Neural progenitor cell (in vitro differentiated cells): ENCODE data around the gene CEP131. TPM values are rescaled to one million over a fixed set of nuclear protein-coding genes. Genes with fewer than 3 reads are reported as not detected.

Source experiments
- DNase-seq: peaks from one replicate; pipeline ENCODE4 v3.0.0-alpha.2; 2016; ENCODE audit warnings: low spot score
- H2AFZ ChIP-seq: fragments of 200-600 bp; sonication (generic); replicated peaks from 2 replicates; pipeline ENCODE4 v1.6.1; 2016; ENCODE audit warnings: antibody characterized with exemption
- H3F3A ChIP-seq: fragments of 200-600 bp; sonication (generic); 2 replicates; pipeline ENCODE4 v1.6.1; 2016; ENCODE audit warnings: antibody characterized with exemption, low read depth
- H3K27ac ChIP-seq: fragments of 200-600 bp; sonication (generic); 2 replicates; pipeline ENCODE4 v1.5.1; 2016; ENCODE audit warnings: mild to moderate bottlenecking
- H3K27me3 ChIP-seq: fragments of 200-600 bp; sonication (generic); 2 replicates; pipeline ENCODE4 v1.6.1; 2016; ENCODE audit warnings: mild to moderate bottlenecking, moderate library complexity
- H3K36me3 ChIP-seq: fragments of 200-600 bp; sonication (generic); 2 replicates; pipeline ENCODE4 v1.5.1; 2016
- H3K4me1 ChIP-seq: fragments of 200-600 bp; sonication (generic); 2 replicates; pipeline ENCODE4 v1.6.1; 2016; ENCODE audit warnings: mixed run types
- H3K4me2 ChIP-seq: fragments of 200-600 bp; sonication (generic); 2 replicates; pipeline ENCODE4 v1.6.1; 2016
- H3K4me3 ChIP-seq: fragments of 200-600 bp; sonication (generic); 2 replicates; pipeline ENCODE4 v1.5.1; 2016
- H3K79me2 ChIP-seq: fragments of 200-600 bp; sonication (generic); 2 replicates; pipeline ENCODE4 v1.6.1; 2016; ENCODE audit warnings: low read depth
- H3K9ac ChIP-seq: fragments of 200-600 bp; sonication (generic); 2 replicates; pipeline ENCODE4 v1.6.1; 2016
- H3K9me3 ChIP-seq: fragments of 200-600 bp; sonication (generic); 2 replicates; pipeline ENCODE4 v1.5.1; 2016; ENCODE audit warnings: low read depth
- H4K20me1 ChIP-seq: fragments of 200-600 bp; sonication (generic); 2 replicates; pipeline ENCODE4 v1.6.1; 2016; ENCODE audit warnings: low read depth
- H3K27ac Mint-ChIP-seq: 3 replicates; pipeline ENCODE4 v1.8.0; 2021; ENCODE audit warnings: mixed read lengths
- H3K27me3 Mint-ChIP-seq: 2 replicates; pipeline ENCODE4 v1.8.0; 2022; ENCODE audit warnings: low read depth, mild to moderate bottlenecking, inconsistent platforms, moderate library complexity, mixed read lengths; ENCODE audit not compliant: insufficient read depth
- H3K36me3 Mint-ChIP-seq: 3 replicates; pipeline ENCODE4 v1.8.0; 2021; ENCODE audit warnings: mixed read lengths
- H3K4me1 Mint-ChIP-seq: 3 replicates; pipeline ENCODE4 v1.8.0; 2021; ENCODE audit warnings: mixed read lengths
- H3K4me3 Mint-ChIP-seq: 3 replicates; pipeline ENCODE4 v1.8.0; 2021; ENCODE audit warnings: mild to moderate bottlenecking, moderate library complexity, mixed read lengths
- H3K9me3 Mint-ChIP-seq: 3 replicates; pipeline ENCODE4 v1.8.0; 2020; ENCODE audit warnings: mixed read lengths
- EZH2 ChIP-seq: fragments of 200-600 bp; sonication (generic); IDR thresholded peaks from 2 replicates; pipeline ENCODE4 v1.6.1; 2017; ENCODE audit warnings: antibody characterized with exemption, mild to moderate bottlenecking, moderate library complexity
- EZH2phosphoT487 ChIP-seq: fragments of 200-600 bp; sonication (generic); IDR thresholded peaks from 2 replicates; pipeline ENCODE4 v1.6.1; 2017; ENCODE audit warnings: antibody characterized with exemption
- total RNA-seq: library from RNA; depleted of rRNA; stranded (reverse); fragments of >200 nt; gene quantifications from 2 replicates; pipeline ENCODE4 v1.2.3, GENCODE V29; 2015; ENCODE audit warnings: low replicate concordance
- TF ChIP-seq, protein P1 (sequence below): fragments of 200-600 bp; sonication (generic); IDR thresholded peaks from 2 replicates; pipeline ENCODE4 v1.5.1; 2017; ENCODE audit warnings: antibody characterized with exemption, mild to moderate bottlenecking

CEP131 gene
- total RNA-seq, 1 donor from 2014 or later, result 7.7 TPM

DNA sequence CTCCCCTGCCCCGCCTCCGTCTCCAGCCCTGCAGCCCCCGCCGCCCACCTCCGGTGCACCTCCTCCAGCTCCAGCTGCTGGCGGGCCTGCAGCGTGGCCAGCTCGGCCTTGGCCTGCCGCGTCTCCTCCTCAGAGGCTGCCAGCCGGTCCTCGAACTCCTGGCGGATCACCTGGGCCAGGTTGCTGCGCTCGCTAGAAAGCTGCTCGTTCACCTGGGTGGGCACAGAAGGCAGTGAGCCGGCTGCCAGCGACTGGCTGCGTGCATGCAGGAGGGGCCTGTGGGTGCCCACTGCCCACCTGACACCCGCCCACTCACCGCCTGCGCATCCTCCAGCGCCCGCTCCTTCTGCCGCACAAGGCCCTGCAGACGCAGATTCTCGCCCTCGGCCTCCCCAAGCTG is 32.2 kb downstream of the CEP131 start:
- Histone ChIP-seq H3K4me3 (no peak overlapping the region), H3K9me3 (no peaks in the 10 kb centered on the region), H3K9ac (no peak overlapping the region), H3K27ac (no peak overlapping the region), H3F3A (no peaks in the 10 kb centered on the region), H2AFZ (no peak overlapping the region), H4K20me1 (no peaks in the 10 kb centered on the region), H3K79me2 (no peaks in the 10 kb centered on the region), H3K36me3 (no peaks in the 10 kb centered on the region), H3K27me3 (no peaks in the 10 kb centered on the region), H3K4me2 (no peak overlapping the region), H3K4me1 (no peaks in the 10 kb centered on the region)
- Mint-ChIP-seq H3K36me3 (no peaks in the 10 kb centered on the region), H3K27ac (no peak overlapping the region), H3K27me3 (peaks cover 7% of the 10 kb centered on the region), H3K4me1 (no peaks in the 10 kb centered on the region), H3K4me3 (no peak overlapping the region), H3K9me3 (no peaks in the 10 kb centered on the region)
- TF ChIP-seq EZH2phosphoT487 (no peak), EZH2 (no peak)
- TF ChIP-seq, protein P1, sequence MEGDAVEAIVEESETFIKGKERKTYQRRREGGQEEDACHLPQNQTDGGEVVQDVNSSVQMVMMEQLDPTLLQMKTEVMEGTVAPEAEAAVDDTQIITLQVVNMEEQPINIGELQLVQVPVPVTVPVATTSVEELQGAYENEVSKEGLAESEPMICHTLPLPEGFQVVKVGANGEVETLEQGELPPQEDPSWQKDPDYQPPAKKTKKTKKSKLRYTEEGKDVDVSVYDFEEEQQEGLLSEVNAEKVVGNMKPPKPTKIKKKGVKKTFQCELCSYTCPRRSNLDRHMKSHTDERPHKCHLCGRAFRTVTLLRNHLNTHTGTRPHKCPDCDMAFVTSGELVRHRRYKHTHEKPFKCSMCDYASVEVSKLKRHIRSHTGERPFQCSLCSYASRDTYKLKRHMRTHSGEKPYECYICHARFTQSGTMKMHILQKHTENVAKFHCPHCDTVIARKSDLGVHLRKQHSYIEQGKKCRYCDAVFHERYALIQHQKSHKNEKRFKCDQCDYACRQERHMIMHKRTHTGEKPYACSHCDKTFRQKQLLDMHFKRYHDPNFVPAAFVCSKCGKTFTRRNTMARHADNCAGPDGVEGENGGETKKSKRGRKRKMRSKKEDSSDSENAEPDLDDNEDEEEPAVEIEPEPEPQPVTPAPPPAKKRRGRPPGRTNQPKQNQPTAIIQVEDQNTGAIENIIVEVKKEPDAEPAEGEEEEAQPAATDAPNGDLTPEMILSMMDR, result no peak
- no peak for DNase-seq

DNA sequence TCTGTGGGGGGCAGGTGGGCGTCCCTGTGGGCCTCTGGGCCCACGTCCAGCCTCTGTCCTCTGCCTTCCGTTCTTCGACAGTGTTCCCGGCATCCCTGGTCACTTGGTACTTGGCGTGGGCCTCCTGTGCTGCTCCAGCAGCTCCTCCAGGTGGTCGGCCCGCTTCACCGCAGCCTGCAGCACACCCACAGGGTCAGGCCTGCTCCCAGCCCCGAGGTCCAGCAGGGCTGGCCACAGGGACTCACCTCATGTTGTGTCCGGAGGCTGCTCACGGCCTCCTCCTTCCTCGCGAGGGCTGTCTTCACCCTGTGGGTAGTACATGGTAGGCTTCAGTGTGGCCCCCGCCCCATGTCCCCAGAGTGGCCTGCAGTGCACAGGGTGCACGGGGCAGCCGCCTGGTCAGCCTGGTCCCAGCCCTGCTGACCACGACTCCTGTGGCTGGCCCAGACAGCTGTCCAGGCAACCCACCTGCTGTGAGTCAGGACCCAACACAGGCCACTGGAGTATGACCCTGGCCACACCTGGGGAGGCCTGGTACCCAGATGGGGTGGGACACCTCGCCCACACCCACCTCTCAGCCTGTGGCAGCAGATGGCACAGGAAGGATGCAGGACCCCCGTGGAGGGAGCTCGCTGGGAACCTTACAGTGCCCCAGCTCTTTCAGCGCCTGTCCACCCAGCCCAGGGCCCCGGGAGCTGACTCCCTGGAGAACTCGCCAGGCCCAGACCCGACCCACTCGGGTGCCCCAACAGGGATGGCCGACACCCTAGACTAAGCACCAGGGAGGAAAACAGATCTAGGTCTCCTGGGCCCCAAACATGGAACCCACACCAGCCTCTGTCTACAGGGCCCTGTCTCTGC is 32.9 kb downstream of the CEP131 start:
- Histone ChIP-seq H3K27ac (no peak overlapping the region), H3K79me2 (no peaks in the 10 kb centered on the region), H3K36me3 (no peaks in the 10 kb centered on the region), H3K4me3 (no peak overlapping the region), H4K20me1 (no peaks in the 10 kb centered on the region), H3K9ac (no peak overlapping the region), H2AFZ (no peak overlapping the region), H3F3A (peaks cover 5% of the 10 kb centered on the region), H3K27me3 (no peaks in the 10 kb centered on the region), H3K4me1 (peaks cover 3% of the 10 kb centered on the region), H3K4me2 (no peak overlapping the region), H3K9me3 (no peaks in the 10 kb centered on the region)
- Mint-ChIP-seq H3K4me1 (no peaks in the 10 kb centered on the region), H3K4me3 (no peak overlapping the region), H3K36me3 (no peaks in the 10 kb centered on the region), H3K27ac (no peak overlapping the region), H3K27me3 (peaks cover 7% of the 10 kb centered on the region), H3K9me3 (no peaks in the 10 kb centered on the region)
- TF ChIP-seq EZH2, result no peak
- TF ChIP-seq, protein P1, result peak; percentile 40
- no peak for TF ChIP-seq EZH2phosphoT487
- peak; percentile 49 for DNase-seq

DNA sequence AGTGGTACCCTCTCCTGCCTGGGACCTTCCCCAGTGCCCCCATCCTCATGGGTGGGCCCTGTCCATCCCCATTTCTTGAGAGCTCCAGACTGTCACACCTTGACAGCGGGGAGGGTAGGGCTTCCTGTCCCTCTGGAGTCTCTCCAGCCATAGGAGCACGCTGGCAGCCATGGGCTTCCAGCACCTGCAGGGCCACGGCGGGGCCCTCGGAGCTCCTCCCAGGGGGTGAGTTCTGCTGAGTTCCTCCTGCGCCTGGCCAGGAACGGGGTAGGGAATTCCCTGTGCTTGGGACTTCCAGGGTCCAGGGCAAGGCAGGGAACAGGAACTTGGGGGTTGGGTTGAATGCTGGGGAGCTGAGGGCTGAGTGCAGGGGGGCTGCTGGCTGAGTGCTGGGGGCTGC is 33.7 kb downstream of the CEP131 start:
- no peak overlapping the region for H3K9ac ChIP-seq
- H3K9me3 Mint-ChIP-seq, result no peaks in the 10 kb centered on the region
- peaks cover 8% of the 10 kb centered on the region for H3K4me1 ChIP-seq
- peaks cover 5% of the 10 kb centered on the region for H3F3A ChIP-seq
- H3K4me1 Mint-ChIP-seq, result no peaks in the 10 kb centered on the region
- H3K36me3 ChIP-seq, result no peaks in the 10 kb centered on the region
- H3K36me3 Mint-ChIP-seq, result no peaks in the 10 kb centered on the region
- no peak overlapping the region for H3K4me2 ChIP-seq
- no peak overlapping the region for H3K4me3 Mint-ChIP-seq
- no peak overlapping the region for H2AFZ ChIP-seq
- H4K20me1 ChIP-seq, result no peaks in the 10 kb centered on the region
- TF ChIP-seq EZH2, result no peak
- no peak for TF ChIP-seq EZH2phosphoT487
- TF ChIP-seq, protein P1, result no peak
- no peak overlapping the region for H3K27ac ChIP-seq
- DNase-seq, result no peak
- peak overlapping the region; percentile 29 for H3K27ac Mint-ChIP-seq
- H3K27me3 ChIP-seq, result no peaks in the 10 kb centered on the region
- no peaks in the 10 kb centered on the region for H3K79me2 ChIP-seq
- H3K9me3 ChIP-seq, result no peaks in the 10 kb centered on the region
- no peak overlapping the region for H3K4me3 ChIP-seq
- H3K27me3 Mint-ChIP-seq, result peaks cover 7% of the 10 kb centered on the region
